HepG2 (cell line): ENCODE data around the gene DEPDC1B.

ENCODE experiments used
- EZH2 ChIP-seq: conservative IDR thresholded peaks from 2 replicates; pipeline ENCODE4 v1.6.1; 2012; ENCODE audit warnings: mild to moderate bottlenecking, low read depth, low read length, moderate library complexity
- REPIN1 ChIP-seq: sonication (generic); formaldehyde crosslinking; IDR thresholded peaks from 2 replicates; pipeline ENCODE4 v1.8.0; 2022; ENCODE audit warnings: missing genetic modification reagents, low read depth, mild to moderate bottlenecking, borderline replicate concordance
- TFAP4 ChIP-seq: sonication (generic); IDR thresholded peaks from 2 replicates; pipeline ENCODE4 v1.6.1; 2016; ENCODE audit warnings: low read depth, borderline replicate concordance
- TP53 ChIP-seq: sonication (generic); formaldehyde crosslinking; conservative IDR thresholded peaks from 2 replicates; pipeline ENCODE4 v1.4.0; 2020; ENCODE audit warnings: missing genetic modification reagents
- ZBTB40 ChIP-seq, 2 experiments: fragments of 450-650 bp in 1 of 2; sonication (generic) in 1 of 2; formaldehyde crosslinking in 1 of 2; IDR thresholded peaks; 2 replicates each; pipeline versions ENCODE4 v1.6.1 to v1.8.0; 2016 to 2022; ENCODE audit warnings: antibody characterized with exemption in 1 of 2, mild to moderate bottlenecking in 1 of 2, missing genetic modification reagents in 1 of 2
- ZNF142 ChIP-seq: sonication (generic); formaldehyde crosslinking; IDR thresholded peaks from 2 replicates; pipeline ENCODE4 v1.4.0; 2020; ENCODE audit warnings: missing genetic modification reagents

- no peak for TF ChIP-seq TP53
- TF ChIP-seq TFAP4, result no peak
- no peak for TF ChIP-seq EZH2
- TF ChIP-seq REPIN1 (CRISPR knock-in tag), result no peak
- TF ChIP-seq ZNF142, result no peak
- no peak for TF ChIP-seq ZBTB40 (IDR thresholded peaks at IDR 0.05)
- TF ChIP-seq ZBTB40 (CRISPR knock-in tag; IDR thresholded peaks at IDR 0.05), result no peak
These were observed 115.7 kb downstream of the DEPDC1B start for GRCh38 chr5:60584304-60584703.
